SK-N-SH treated with all-trans-retinoic acid at 6 μM for 48 hours (cell line): ENCODE results near the gene CACNA2D2.
A peak's percentile ranks its signal among the peaks of the same experiment; 100 is the strongest.

ENCODE experiments used
- ATAC-seq: fragments of 200-7000 bp; cut with Tn5 transposase; 3 replicates; pipeline ENCODE4 v1.9.1; 2020; ENCODE audit warnings: mild to moderate bottlenecking, moderate library complexity
- ARNTL ChIP-seq: fragments of 450-650 bp; formaldehyde crosslinking; IDR thresholded peaks from 2 replicates; pipeline ENCODE4 v1.5.0; 2020; ENCODE audit warnings: low read depth, mild to moderate bottlenecking, moderate library complexity, borderline replicate concordance
- BACH2 ChIP-seq: fragments of 250-450 bp; sonication (Bioruptor Pico); IDR thresholded peaks from 2 replicates; pipeline ENCODE4 v1.9.0; 2021; ENCODE audit warnings: mild to moderate bottlenecking, borderline replicate concordance
- CREB5 ChIP-seq: fragments of 250-450 bp; sonication (Bioruptor Pico); IDR thresholded peaks from 2 replicates; pipeline ENCODE4 v1.5.1; 2020; ENCODE audit warnings: low read depth, mild to moderate bottlenecking, moderate library complexity
- CSDC2 ChIP-seq: fragments of 250-450 bp; sonication (Bioruptor Pico); IDR thresholded peaks from 2 replicates; pipeline ENCODE4 v1.5.0; 2020; ENCODE audit warnings: mild to moderate bottlenecking, moderate library complexity
- CSRNP3 ChIP-seq: fragments of 250-450 bp; sonication (Bioruptor Pico); IDR thresholded peaks from 2 replicates; pipeline ENCODE4 v1.5.1; 2021; ENCODE audit warnings: mild to moderate bottlenecking, moderate library complexity
- ESRRG ChIP-seq: fragments of 250-450 bp; sonication (Bioruptor Pico); IDR thresholded peaks from 2 replicates; pipeline ENCODE4 v1.6.1; 2021; ENCODE audit warnings: mild to moderate bottlenecking
- GLIS3 ChIP-seq: fragments of 250-450 bp; sonication (Bioruptor Pico); IDR thresholded peaks from 2 replicates; pipeline ENCODE4 v1.5.0; 2020; ENCODE audit warnings: mild to moderate bottlenecking, moderate library complexity
- ISL1 ChIP-seq: fragments of 250-450 bp; sonication (Bioruptor Pico); IDR thresholded peaks from 2 replicates; pipeline ENCODE4 v2.1.2; 2022; ENCODE audit warnings: mild to moderate bottlenecking, moderate library complexity
- OSR1 ChIP-seq: fragments of 250-450 bp; sonication (Bioruptor Pico); IDR thresholded peaks from 2 replicates; pipeline ENCODE4 v1.8.0; 2022; ENCODE audit warnings: moderate library complexity, mild to moderate bottlenecking, inconsistent platforms
- PATZ1 ChIP-seq: fragments of 250-450 bp; sonication (Bioruptor Pico); IDR thresholded peaks from 2 replicates; pipeline ENCODE4 v1.8.0; 2020; ENCODE audit warnings: mild to moderate bottlenecking, moderate library complexity, borderline replicate concordance
- POU6F1 ChIP-seq: fragments of 250-450 bp; sonication (Bioruptor Pico); IDR thresholded peaks from 2 replicates; pipeline ENCODE4 v1.8.0; 2021; ENCODE audit warnings: low read depth, mild to moderate bottlenecking, moderate library complexity, borderline replicate concordance
- PPARA ChIP-seq: fragments of 250-450 bp; sonication (Bioruptor Pico); IDR thresholded peaks from 2 replicates; pipeline ENCODE4 v1.5.0; 2020; ENCODE audit warnings: mild to moderate bottlenecking, borderline replicate concordance
- RARB ChIP-seq: fragments of 250-450 bp; sonication (Bioruptor Pico); IDR thresholded peaks from 2 replicates; pipeline ENCODE4 v1.8.0; 2021; ENCODE audit warnings: mild to moderate bottlenecking, moderate library complexity
- SNAI2 ChIP-seq: fragments of 250-450 bp; sonication (Bioruptor Pico); IDR thresholded peaks from 2 replicates; pipeline ENCODE4 v1.5.0; 2020; ENCODE audit warnings: mild to moderate bottlenecking, moderate library complexity
- TCF4 ChIP-seq: fragments of 250-450 bp; sonication (Bioruptor Pico); IDR thresholded peaks from 2 replicates; pipeline ENCODE4 v1.8.0; 2021; ENCODE audit warnings: mild to moderate bottlenecking, moderate library complexity, borderline replicate concordance
- TOX ChIP-seq: fragments of 250-450 bp; sonication (Bioruptor Pico); IDR thresholded peaks from 2 replicates; pipeline ENCODE4 v1.8.0; 2021; ENCODE audit warnings: mild to moderate bottlenecking, moderate library complexity, borderline replicate concordance
- ZFP30 ChIP-seq: fragments of 450-650 bp; formaldehyde crosslinking; IDR thresholded peaks from 2 replicates; pipeline ENCODE4 v1.5.0; 2022; ENCODE audit warnings: mild to moderate bottlenecking, moderate library complexity
- ZNF565 ChIP-seq: fragments of 450-650 bp; formaldehyde crosslinking; conservative IDR thresholded peaks from 2 replicates; pipeline ENCODE4 v1.5.0; 2020; ENCODE audit warnings: low read depth, mild to moderate bottlenecking, moderate library complexity
- ZNF70 ChIP-seq: fragments of 450-650 bp; formaldehyde crosslinking; IDR thresholded peaks from 2 replicates; pipeline ENCODE4 v1.5.0; 2020; ENCODE audit warnings: mild to moderate bottlenecking, moderate library complexity
- ZNF8 ChIP-seq: fragments of 450-650 bp; formaldehyde crosslinking; IDR thresholded peaks from 2 replicates; pipeline ENCODE4 v1.5.0; 2020; ENCODE audit warnings: mild to moderate bottlenecking, moderate library complexity

CACNA2D2 gene

GRCh38 chr3:50523279-50523811, 19.9 kb upstream of the CACNA2D2 start:
- TF ChIP-seq GLIS3 (CRISPR knock-in tag), result no peak
- TF ChIP-seq CSDC2 (CRISPR knock-in tag), result no peak
- TF ChIP-seq RARB (CRISPR knock-in tag), result no peak
- no peak for TF ChIP-seq BACH2
- TF ChIP-seq OSR1 (CRISPR knock-in tag), result no peak
- TF ChIP-seq ZNF565, result no peak
- ATAC-seq, result no peak

GRCh38 chr3:50521572-50521971, 18.1 kb upstream of the CACNA2D2 start:
- TF ChIP-seq TCF4 (CRISPR knock-in tag) (no peak), ESRRG (CRISPR knock-in tag) (no peak), PATZ1 (no peak), TOX (CRISPR knock-in tag) (no peak), POU6F1 (CRISPR knock-in tag) (no peak), GLIS3 (CRISPR knock-in tag) (no peak), CSDC2 (CRISPR knock-in tag) (no peak), ZNF70 (CRISPR knock-in tag) (no peak)
- TF ChIP-seq, all 23 proteins: peak for 0

GRCh38 chr3:50520849-50521248, 17.4 kb upstream of the CACNA2D2 start:
- ATAC-seq, result no peak
- TF ChIP-seq TCF4 (CRISPR knock-in tag) (no peak), ARNTL (CRISPR knock-in tag) (no peak), ZNF565 (no peak), TOX (CRISPR knock-in tag) (no peak), POU6F1 (CRISPR knock-in tag) (no peak), OSR1 (CRISPR knock-in tag) (no peak), CSDC2 (CRISPR knock-in tag) (no peak), SNAI2 (no peak), CSRNP3 (no peak)
- TF ChIP-seq, all 23 proteins: peak for 0

More at GRCh38 chr3:50521572-50521971, 18.1 kb upstream of the CACNA2D2 start:
- ATAC-seq, result no peak

GRCh38 chr3:50519471-50520089, 16.1 kb upstream of the CACNA2D2 start:
- no peak for TF ChIP-seq BACH2
- TF ChIP-seq OSR1 (CRISPR knock-in tag), result no peak
- no peak for TF ChIP-seq ARNTL (CRISPR knock-in tag)
- TF ChIP-seq ZNF565, result no peak
- TF ChIP-seq CSDC2 (CRISPR knock-in tag), result no peak
- no peak for TF ChIP-seq ISL1 (CRISPR knock-in tag)
- no peak for TF ChIP-seq TOX (CRISPR knock-in tag)
- no peak for TF ChIP-seq GLIS3 (CRISPR knock-in tag)
- peak; percentile 83 for ATAC-seq

- no peak for ATAC-seq
- no peak for TF ChIP-seq BACH2
- TF ChIP-seq POU6F1 (CRISPR knock-in tag), result no peak
- TF ChIP-seq GLIS3 (CRISPR knock-in tag), result no peak
- TF ChIP-seq ZFP30 (CRISPR knock-in tag), result no peak
- TF ChIP-seq PPARA (CRISPR knock-in tag), result no peak
- TF ChIP-seq ZNF8 (CRISPR knock-in tag), result no peak
- TF ChIP-seq PATZ1, result no peak
- TF ChIP-seq SNAI2, result no peak
- TF ChIP-seq ESRRG (CRISPR knock-in tag), result no peak
- no peak for TF ChIP-seq CREB5 (CRISPR knock-in tag)
- no peak for TF ChIP-seq CSDC2 (CRISPR knock-in tag)
- no peak for TF ChIP-seq TCF4 (CRISPR knock-in tag)
- no peak for TF ChIP-seq OSR1 (CRISPR knock-in tag)
- no peak for TF ChIP-seq RARB (CRISPR knock-in tag)
These were observed 15.0 kb upstream of the CACNA2D2 start for GRCh38 chr3:50518436-50518835.
